AG04450 (cell line): Measurements from ENCODE around the gene TNS3. TPM values are rescaled to one million over a fixed set of nuclear protein-coding genes. Genes with fewer than 3 reads are reported as not detected.
"Not testable (repeated sequence)": the region's sequence is repeated elsewhere in the genome, so short reads cannot be mapped to it uniquely, and the experiment has no call there.

Experiments
- CTCF ChIA-PET: fragments of 300-600, 350-600 bp; formaldehyde crosslinking; extraction: SDS; loops from one replicate; lab custom pipeline; 2022; ENCODE audit warnings: antibody characterized with exemption, inconsistent platforms; lab: Charles Lee
- POLR2A ChIA-PET: fragments of 350-600 bp; formaldehyde crosslinking; extraction: SDS; loops from one replicate; lab custom pipeline; 2021; ENCODE audit warnings: antibody characterized with exemption, inconsistent platforms; lab: Yijun Ruan, JAX
- DNase-seq: peaks from one replicate; pipeline ENCODE4 v3.0.0-alpha.2; 2011; ENCODE audit warnings: low read depth, low spot score
- H3K27ac ChIP-seq: one replicate; pipeline ENCODE4 v1.5.1; 2012; ENCODE audit warnings: low read depth, low read length, control low read depth
- H3K27me3 ChIP-seq: one replicate; pipeline ENCODE4 v1.6.0; 2012; ENCODE audit warnings: low read length; ENCODE audit not compliant: control insufficient read depth, insufficient read depth
- H3K4me3 ChIP-seq: 2 replicates; pipeline ENCODE4 v1.5.1; 2011; ENCODE audit warnings: mild to moderate bottlenecking, low read depth, low read length, control low read depth
- H3K9me3 ChIP-seq: 2 replicates; pipeline ENCODE4 v1.5.1; 2012; ENCODE audit warnings: low read length; ENCODE audit not compliant: control insufficient read depth, insufficient read depth
- polyA plus RNA-seq: library from polyadenylated mRNA; depleted of rRNA; stranded (reverse); fragments of >200 nt; gene quantifications from 2 replicates; pipeline ENCODE4 v1.2.3, GENCODE V29; 2011
- TF ChIP-seq, protein P1 (sequence below): IDR thresholded peaks from 2 replicates; pipeline ENCODE4 v1.5.1; 2011; ENCODE audit warnings: low read depth, low read length, control low read depth, inconsistent platforms

The TNS3 gene
- polyA plus RNA-seq, 1 experiment = 131 TPM

DNA sequence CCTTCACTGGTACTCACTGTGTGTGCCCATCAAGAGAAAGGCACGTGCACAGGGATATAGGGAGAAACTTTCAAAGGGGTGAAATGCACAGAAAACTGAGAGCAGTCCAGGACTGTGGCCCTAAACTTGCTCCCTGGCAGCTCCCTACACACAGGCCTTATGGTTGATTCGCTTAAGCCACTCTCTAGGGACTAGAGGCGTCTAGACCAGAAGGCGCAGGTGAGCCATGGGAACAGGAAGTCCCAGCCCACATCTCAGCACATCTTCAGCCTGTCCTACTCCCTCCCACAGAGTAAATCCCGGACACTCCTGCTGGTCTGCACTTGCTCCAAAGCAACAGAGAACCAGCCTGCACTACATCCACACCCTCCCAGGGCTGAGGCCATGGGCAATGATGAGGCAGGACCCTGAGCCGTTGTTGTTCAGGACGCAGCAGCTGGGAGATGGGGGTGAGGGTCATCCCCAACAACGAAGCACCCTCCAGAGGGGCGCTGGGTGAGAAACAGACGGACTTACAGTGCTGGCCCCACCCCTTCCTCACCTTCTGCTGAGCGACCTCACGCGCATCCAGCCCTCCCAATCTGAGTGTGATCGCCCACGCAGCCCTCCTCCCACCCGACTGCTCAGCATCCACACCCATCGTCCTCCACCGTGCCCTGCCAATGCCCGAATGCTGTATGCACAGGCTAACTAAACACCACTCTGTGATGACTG lies 109.3 kb downstream of the TNS3 start:
- ChIA-PET POLR2A (no interaction called here), CTCF (no interaction called here)
- Histone ChIP-seq H3K27me3 (no peaks in the 10 kb centered on the region), H3K9me3 (no peaks in the 10 kb centered on the region; the same call in 1 of the 2 replicates), H3K27ac (no peak overlapping the region), H3K4me3 (no peak overlapping the region)
- no peak for DNase-seq
- TF ChIP-seq, protein P1, sequence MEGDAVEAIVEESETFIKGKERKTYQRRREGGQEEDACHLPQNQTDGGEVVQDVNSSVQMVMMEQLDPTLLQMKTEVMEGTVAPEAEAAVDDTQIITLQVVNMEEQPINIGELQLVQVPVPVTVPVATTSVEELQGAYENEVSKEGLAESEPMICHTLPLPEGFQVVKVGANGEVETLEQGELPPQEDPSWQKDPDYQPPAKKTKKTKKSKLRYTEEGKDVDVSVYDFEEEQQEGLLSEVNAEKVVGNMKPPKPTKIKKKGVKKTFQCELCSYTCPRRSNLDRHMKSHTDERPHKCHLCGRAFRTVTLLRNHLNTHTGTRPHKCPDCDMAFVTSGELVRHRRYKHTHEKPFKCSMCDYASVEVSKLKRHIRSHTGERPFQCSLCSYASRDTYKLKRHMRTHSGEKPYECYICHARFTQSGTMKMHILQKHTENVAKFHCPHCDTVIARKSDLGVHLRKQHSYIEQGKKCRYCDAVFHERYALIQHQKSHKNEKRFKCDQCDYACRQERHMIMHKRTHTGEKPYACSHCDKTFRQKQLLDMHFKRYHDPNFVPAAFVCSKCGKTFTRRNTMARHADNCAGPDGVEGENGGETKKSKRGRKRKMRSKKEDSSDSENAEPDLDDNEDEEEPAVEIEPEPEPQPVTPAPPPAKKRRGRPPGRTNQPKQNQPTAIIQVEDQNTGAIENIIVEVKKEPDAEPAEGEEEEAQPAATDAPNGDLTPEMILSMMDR = no peak

DNA sequence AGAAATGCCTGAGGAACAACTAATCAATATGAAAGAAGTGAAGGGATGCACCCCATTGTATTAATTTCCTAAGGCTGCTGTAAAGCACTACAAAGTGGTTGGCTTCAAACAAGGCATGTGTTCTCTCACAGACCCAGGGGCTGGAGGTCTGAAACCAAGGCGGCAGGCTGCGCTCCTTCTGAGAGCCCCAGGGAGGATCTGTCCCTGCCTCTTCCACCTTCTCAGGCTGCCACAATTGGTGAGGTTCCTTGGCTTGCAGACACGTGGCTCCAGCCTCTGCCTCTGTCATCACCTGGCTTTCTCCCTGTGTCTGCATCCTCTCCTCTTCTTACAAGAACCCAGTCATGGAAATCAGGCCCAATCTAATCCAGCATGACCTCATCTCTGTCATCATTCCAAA lies 110.1 kb downstream of the TNS3 start:
- TF ChIP-seq, protein P1 = no peak
- Histone ChIP-seq H3K9me3 (no peaks in the 10 kb centered on the region; the same call in 1 of the 2 replicates), H3K4me3 (no peak overlapping the region), H3K27me3 (no peaks in the 10 kb centered on the region), H3K27ac (no peak overlapping the region)
- CTCF ChIA-PET = no interaction called here
- POLR2A ChIA-PET = no interaction called here
- DNase-seq = no peak

DNA sequence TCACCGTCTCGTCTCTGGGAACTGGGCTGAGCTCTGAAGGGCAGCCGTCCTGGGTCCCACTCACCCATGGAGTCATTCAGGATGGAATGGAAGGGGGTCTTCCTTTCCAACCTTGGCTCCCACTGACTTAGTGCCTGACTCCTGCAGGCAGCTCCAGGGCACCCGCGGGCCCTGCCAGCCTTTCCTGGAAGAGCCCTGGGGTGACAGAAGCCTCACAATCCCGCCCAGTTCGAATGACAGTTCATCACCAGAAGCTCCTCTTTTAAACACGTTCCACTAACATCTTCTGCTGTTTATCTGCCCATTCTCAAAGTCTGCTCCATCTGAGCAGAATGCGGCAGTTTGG lies 110.6 kb downstream of the TNS3 start:
- Histone ChIP-seq H3K27ac (no peak overlapping the region), H3K9me3 (no peaks in the 10 kb centered on the region; the same call in 1 of the 2 replicates), H3K4me3 (no peak overlapping the region), H3K27me3 (no peaks in the 10 kb centered on the region)
- POLR2A ChIA-PET = no interaction called here
- TF ChIP-seq, protein P1 = no peak
- no peak for DNase-seq
- CTCF ChIA-PET = no interaction called here

DNA sequence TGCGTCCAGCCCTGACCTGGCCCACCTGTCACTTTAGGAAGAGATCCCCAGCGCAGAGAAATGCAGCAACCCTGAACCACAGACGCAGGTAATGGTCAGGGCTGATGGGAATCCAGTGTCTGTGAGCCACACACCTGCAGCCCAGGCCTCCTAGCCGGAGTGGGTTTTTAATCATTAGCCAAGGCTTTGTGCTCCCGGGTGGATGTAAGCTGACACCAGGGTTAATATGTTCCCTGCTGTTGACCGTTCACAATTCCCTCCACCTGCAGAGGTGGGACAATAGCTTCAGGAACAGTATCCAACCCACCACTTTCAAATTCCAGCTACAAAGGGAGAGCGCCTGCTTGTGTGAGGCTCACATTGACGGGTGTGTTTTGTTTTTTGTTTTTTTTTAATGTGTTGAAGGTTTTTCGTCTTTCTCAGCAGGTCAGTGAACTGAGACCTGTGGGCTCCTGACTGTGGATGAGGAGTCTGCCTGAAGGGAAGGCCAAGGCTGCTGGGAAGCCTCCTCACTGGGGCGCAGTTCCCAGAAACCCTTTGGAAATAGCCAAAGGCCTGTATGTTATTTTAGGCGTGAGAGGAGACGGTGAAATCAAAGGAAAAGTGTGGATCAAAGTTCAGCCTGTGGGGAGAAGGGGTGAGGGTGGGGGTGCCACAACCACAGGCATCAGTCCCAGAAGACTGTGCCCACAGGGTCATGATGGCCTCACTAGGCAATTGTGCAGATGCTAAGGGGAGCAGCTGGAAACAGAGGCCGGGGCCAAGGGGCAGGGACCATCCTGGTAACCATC lies 111.1 kb downstream of the TNS3 start:
- TF ChIP-seq, protein P1 = no peak
- no peak overlapping the region for H3K4me3 ChIP-seq
- ChIA-PET POLR2A (interaction anchor here (0.8 kb wide), 1 partner anchor 12 kb away, joined by 3 read pairs; no protein-coding TSS in a partner anchor), CTCF (no interaction called here)
- no peaks in the 10 kb centered on the region; the same call in 1 of the 2 replicates for H3K9me3 ChIP-seq
- H3K27me3 ChIP-seq = no peaks in the 10 kb centered on the region
- H3K27ac ChIP-seq = no peak overlapping the region
- DNase-seq = no peak

DNA sequence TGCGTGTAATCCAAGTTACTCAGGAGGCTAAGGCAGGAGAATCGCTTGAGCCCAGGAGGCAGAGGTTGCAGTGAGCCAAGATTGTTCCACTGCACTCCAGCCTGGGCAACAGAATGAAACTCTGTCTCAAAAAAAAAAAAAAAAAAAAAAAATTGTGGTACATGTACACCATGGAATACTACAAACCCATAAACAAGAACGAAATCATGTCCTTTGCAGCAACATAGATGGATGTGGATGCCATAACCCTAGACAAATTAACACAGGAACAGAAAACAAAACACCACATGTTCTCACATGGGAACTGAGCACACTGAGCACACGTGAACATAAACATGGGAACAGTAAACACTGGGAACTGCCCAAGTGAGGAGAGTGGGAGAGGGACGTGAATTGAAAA lies 112.1 kb downstream of the TNS3 start:
- H3K27ac ChIP-seq, CTCF ChIA-PET, POLR2A ChIA-PET: not testable (repeated sequence)

More for the DNA sequence above, 112.1 kb downstream of the TNS3 start:
- not testable (repeated sequence) for H3K9me3 ChIP-seq, H3K27me3 ChIP-seq, H3K4me3 ChIP-seq, DNase-seq
